ENCODE data around the gene STXBP1. TPM values are rescaled to one million over a fixed set of nuclear protein-coding genes. Genes with fewer than 3 reads are reported as not detected.

Gene STXBP1
- total and polyA plus RNA-seq, 2 donors (not counting 3 experiments of a cell fraction or from before 2014, with no cell fraction given): 18.8 to 51.3 TPM

GRCh38 chr9:127647451-127647850, 35.4 kb downstream of the STXBP1 start:
- no peak overlapping the region for H3K4me3 ChIP-seq (replicated peaks in 1 of 3; ENCODE audit: insufficient read depth in 1 of 3, low read depth in 1 of 3, low read length in 3 of 3)
- no TSS peak for BruUV-seq (replicated peaks)
- no peak for DNase-seq (ENCODE audit: low read depth, low spot score)
- FAIRE-seq: no peak
- H3K9ac ChIP-seq (replicated peaks; ENCODE audit: extremely low read depth, insufficient read depth, low read length): no peak overlapping the region
- CTCF ChIA-PET: interaction anchor here (0.5 to 1.2 kb wide), 2 partner anchors 11 to 32 kb away, joined by 3 read pairs; no protein-coding TSS in a partner anchor
- no peak overlapping the region for H3K4me2 ChIP-seq (ENCODE audit: insufficient read depth, low read length)
- dilution Hi-C loops (cut with MboI; ENCODE audit: extremely low pct_ligation_motif_present, low sequenced_read_pairs): no loop called here
- H3K4me1 ChIP-seq (ENCODE audit: control insufficient read depth, extremely low read depth, insufficient read depth, low read length): peaks cover 7% of the 10 kb centered on the region
- H3K36me3 ChIP-seq (ENCODE audit: control insufficient read depth in 2 of 2, extremely low read depth in 1 of 2, insufficient read depth in 2 of 2, low read length in 2 of 2): peaks cover 0 to 3% of the 10 kb centered on the region in 2 experiments
- no peaks in the 10 kb centered on the region for H3K9me1 ChIP-seq (replicated peaks; ENCODE audit: control insufficient read depth, extremely low read depth, insufficient read depth, low read length)
- H3K79me2 ChIP-seq (ENCODE audit: control insufficient read depth, insufficient read depth, low read length): no peaks in the 10 kb centered on the region
- H3K27me3 ChIP-seq (ENCODE audit: control insufficient read depth in 2 of 2, insufficient read depth in 2 of 2, low read length in 2 of 2): no peaks in the 10 kb centered on the region
- H2AFZ ChIP-seq (ENCODE audit: low read depth, low read length): no peak overlapping the region
- intact Hi-C loops (cut with micrococcal nuclease): no loop called here
- H3K9me3 ChIP-seq (replicated peaks; ENCODE audit: control insufficient read depth, insufficient read depth, low read length): no peaks in the 10 kb centered on the region
- TF ChIP-seq FOS (IDR thresholded peaks at IDR 0.05; ENCODE audit: borderline replicate concordance, insufficient read depth, low read length) (no peak), MAX (IDR thresholded peaks at IDR 0.05; ENCODE audit: insufficient read depth, insufficient read length) (no peak), JUN (IDR thresholded peaks at IDR 0.05; ENCODE audit: borderline replicate concordance, insufficient read depth, insufficient read length, low read depth) (no peak), GATA2 (IDR thresholded peaks at IDR 0.05; ENCODE audit: insufficient read depth, insufficient read length, low read depth, low read length) (no peak), POLR2AphosphoS5 (IDR thresholded peaks at IDR 0.05; ENCODE audit: insufficient read depth, low read depth, low read length) (no peak), MYC (IDR thresholded peaks at IDR 0.05; ENCODE audit: low read depth, low read length) (no peak), POLR2A (IDR thresholded peaks at IDR 0.05; ENCODE audit: low read depth, low read length) (no peak)
- TF ChIP-seq, protein P1, sequence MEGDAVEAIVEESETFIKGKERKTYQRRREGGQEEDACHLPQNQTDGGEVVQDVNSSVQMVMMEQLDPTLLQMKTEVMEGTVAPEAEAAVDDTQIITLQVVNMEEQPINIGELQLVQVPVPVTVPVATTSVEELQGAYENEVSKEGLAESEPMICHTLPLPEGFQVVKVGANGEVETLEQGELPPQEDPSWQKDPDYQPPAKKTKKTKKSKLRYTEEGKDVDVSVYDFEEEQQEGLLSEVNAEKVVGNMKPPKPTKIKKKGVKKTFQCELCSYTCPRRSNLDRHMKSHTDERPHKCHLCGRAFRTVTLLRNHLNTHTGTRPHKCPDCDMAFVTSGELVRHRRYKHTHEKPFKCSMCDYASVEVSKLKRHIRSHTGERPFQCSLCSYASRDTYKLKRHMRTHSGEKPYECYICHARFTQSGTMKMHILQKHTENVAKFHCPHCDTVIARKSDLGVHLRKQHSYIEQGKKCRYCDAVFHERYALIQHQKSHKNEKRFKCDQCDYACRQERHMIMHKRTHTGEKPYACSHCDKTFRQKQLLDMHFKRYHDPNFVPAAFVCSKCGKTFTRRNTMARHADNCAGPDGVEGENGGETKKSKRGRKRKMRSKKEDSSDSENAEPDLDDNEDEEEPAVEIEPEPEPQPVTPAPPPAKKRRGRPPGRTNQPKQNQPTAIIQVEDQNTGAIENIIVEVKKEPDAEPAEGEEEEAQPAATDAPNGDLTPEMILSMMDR (IDR thresholded peaks at IDR 0.05; ENCODE audit: extremely low read depth in 1 of 2, insufficient read depth in 1 of 2, low read depth in 1 of 2, low read length in 2 of 2): no peak
- POLR2A ChIA-PET: no interaction called here
- no peak overlapping the region for H3K27ac ChIP-seq (ENCODE audit: insufficient read depth, low read depth, low read length)
- no peaks in the 10 kb centered on the region for H4K20me1 ChIP-seq (replicated peaks; ENCODE audit: control insufficient read depth, extremely low read depth, insufficient read depth, low read length)

Measured in endothelial cell of umbilical vein (primary cell).